ENCODE data around the gene PLA2G4E. TPM values are rescaled to one million over a fixed set of nuclear protein-coding genes. Genes with fewer than 3 reads are reported as not detected.
A peak's percentile ranks its signal among the peaks of the same experiment; 100 is the strongest.

PLA2G4E gene
- polyA plus RNA-seq, 1 donor (not counting 4 experiments of a cell fraction or from before 2014, with no cell fraction given) = 3.5 TPM

DNA sequence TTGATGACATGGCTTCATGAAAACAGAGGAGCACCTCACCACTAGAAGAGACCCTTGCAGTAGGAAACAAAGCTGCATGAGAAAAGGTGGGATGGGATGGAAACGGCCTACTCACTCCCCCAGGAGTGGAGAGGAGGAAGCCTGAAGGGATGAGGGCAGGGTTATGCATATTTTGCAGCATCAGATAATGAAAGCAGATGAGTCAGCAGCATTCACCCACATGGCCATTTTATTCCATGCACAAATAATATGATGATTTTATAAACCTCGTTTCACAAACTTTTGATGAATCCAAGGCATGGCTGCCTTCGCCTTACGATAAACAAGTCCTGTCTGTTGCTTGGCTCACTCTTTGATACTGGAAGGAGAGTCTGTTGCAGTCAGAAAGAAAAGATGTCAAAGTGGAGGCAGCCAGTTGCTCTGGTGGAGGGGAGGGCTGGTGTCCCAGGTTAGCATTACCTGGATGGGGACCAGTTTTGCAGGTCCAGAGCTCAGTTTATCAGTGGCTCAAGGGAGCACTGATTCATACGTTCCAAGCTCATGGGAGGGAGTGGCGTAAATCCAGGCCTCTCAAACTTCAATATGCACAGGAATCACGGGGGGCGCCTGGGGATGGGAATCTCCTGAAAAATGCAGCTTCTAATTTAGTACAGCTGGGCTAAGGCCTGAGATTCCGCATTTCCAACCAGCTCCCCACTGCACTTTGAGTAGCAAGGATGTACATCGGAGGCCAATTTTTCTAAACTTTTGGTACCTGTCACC lies 39.3 kb downstream of the PLA2G4E start:
- H3K9me3 ChIP-seq (ENCODE audit: control insufficient read depth, low read depth, low read length) = no peaks in the 10 kb centered on the region
- H3K4me1 ChIP-seq (ENCODE audit: control insufficient read depth, extremely low read depth, insufficient read depth, low read length) = peaks cover 13% of the 10 kb centered on the region
- H3K4me3 ChIP-seq (ENCODE audit: control insufficient read depth in 2 of 3, extremely low read depth in 1 of 3, insufficient read depth in 2 of 3, low read depth in 1 of 3, low read length in 3 of 3) = no peak overlapping the region
- dilution Hi-C loops (cut with MboI; ENCODE audit: extremely low pct_ligation_motif_present, low sequenced_read_pairs) = no loop called here
- TF ChIP-seq, protein P1, sequence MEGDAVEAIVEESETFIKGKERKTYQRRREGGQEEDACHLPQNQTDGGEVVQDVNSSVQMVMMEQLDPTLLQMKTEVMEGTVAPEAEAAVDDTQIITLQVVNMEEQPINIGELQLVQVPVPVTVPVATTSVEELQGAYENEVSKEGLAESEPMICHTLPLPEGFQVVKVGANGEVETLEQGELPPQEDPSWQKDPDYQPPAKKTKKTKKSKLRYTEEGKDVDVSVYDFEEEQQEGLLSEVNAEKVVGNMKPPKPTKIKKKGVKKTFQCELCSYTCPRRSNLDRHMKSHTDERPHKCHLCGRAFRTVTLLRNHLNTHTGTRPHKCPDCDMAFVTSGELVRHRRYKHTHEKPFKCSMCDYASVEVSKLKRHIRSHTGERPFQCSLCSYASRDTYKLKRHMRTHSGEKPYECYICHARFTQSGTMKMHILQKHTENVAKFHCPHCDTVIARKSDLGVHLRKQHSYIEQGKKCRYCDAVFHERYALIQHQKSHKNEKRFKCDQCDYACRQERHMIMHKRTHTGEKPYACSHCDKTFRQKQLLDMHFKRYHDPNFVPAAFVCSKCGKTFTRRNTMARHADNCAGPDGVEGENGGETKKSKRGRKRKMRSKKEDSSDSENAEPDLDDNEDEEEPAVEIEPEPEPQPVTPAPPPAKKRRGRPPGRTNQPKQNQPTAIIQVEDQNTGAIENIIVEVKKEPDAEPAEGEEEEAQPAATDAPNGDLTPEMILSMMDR (optimal IDR thresholded peaks at IDR 0.05 in 1 of 3, IDR thresholded peaks at IDR 0.05 in 1 of 3, conservative IDR thresholded peaks at IDR 0.05 in 1 of 3; ENCODE audit: extremely low read depth in 1 of 3, insufficient read depth in 2 of 3, low read length in 3 of 3) = no peak
- no peak for TF ChIP-seq EZH2 (IDR thresholded peaks at IDR 0.05; ENCODE audit: low read length)
- H3K9me1 ChIP-seq (ENCODE audit: control insufficient read depth, extremely low read depth, insufficient read depth, low read length) = no peaks in the 10 kb centered on the region
- no peak overlapping the region for H3K27ac ChIP-seq (ENCODE audit: control insufficient read depth, insufficient read depth, low read length)
- no peaks in the 10 kb centered on the region for H3K27me3 ChIP-seq (ENCODE audit: control insufficient read depth, extremely low read depth, insufficient read depth, low read length)
- H3K4me2 ChIP-seq (ENCODE audit: control insufficient read depth, extremely low read depth, insufficient read depth, low read depth, low read length) = no peak overlapping the region
- no peak overlapping the region for H3K9ac ChIP-seq (ENCODE audit: control insufficient read depth, extremely low read depth, insufficient read depth, low read length)
- DNase-seq (ENCODE audit: low read depth, low spot score) (no peak), FAIRE-seq (peak; percentile 9)
- H3K36me3 ChIP-seq (ENCODE audit: control insufficient read depth in 2 of 2, extremely low read depth in 1 of 2, insufficient read depth in 2 of 2, low read length in 2 of 2) = no peaks in the 10 kb centered on the region
- peak overlapping the region; percentile 25 for H2AFZ ChIP-seq (ENCODE audit: control insufficient read depth, low read length)
- H4K20me1 ChIP-seq (ENCODE audit: control insufficient read depth, extremely low read depth, insufficient read depth, low read length) = no peaks in the 10 kb centered on the region
- no peaks in the 10 kb centered on the region for H3K79me2 ChIP-seq (ENCODE audit: control insufficient read depth, insufficient read depth, low read length)

DNA sequence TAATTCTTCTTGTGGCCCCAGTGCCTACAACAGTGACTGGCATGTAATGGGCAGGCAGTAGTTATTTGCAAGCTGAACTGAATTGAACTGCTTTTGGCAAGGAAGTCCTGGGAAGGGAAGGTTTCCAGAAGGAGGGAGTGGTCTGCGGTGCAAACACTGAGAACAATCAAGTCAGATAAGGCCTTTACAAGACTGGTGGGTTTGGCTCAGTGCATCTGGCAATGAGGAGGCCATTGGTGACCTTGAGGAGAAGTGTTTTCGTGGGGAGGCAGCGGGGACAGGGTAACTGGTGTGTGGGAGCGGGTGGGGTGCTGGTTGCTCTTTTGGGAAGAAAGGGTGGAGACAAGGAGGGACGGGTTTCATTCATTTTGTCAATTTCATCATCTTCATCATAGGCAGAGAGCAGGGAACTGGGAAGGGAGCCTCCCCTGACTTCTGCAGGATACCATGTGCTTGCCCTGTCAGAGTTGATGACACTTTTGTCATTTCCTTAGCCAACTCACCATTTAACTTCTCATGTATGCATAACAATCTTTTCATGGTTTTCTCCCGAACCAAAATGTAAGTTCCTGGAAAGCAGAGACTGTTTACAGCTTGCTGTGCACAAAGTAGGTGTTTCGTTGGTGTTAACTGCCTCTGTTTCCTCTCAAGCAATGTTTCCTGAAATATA lies 40.1 kb downstream of the PLA2G4E start:
- Histone ChIP-seq H4K20me1 (ENCODE audit: control insufficient read depth, extremely low read depth, insufficient read depth, low read length) (no peaks in the 10 kb centered on the region), H3K79me2 (ENCODE audit: control insufficient read depth, insufficient read depth, low read length) (no peaks in the 10 kb centered on the region), H3K9me1 (ENCODE audit: control insufficient read depth, extremely low read depth, insufficient read depth, low read length) (no peaks in the 10 kb centered on the region), H3K4me2 (ENCODE audit: control insufficient read depth, extremely low read depth, insufficient read depth, low read depth, low read length) (no peak overlapping the region), H3K9ac (ENCODE audit: control insufficient read depth, extremely low read depth, insufficient read depth, low read length) (no peak overlapping the region), H3K36me3 (ENCODE audit: control insufficient read depth in 2 of 2, extremely low read depth in 1 of 2, insufficient read depth in 2 of 2, low read length in 2 of 2) (no peaks in the 10 kb centered on the region), H2AFZ (ENCODE audit: control insufficient read depth, low read length) (peak overlapping the region; percentile 25), H3K4me3 (ENCODE audit: control insufficient read depth in 2 of 3, extremely low read depth in 1 of 3, insufficient read depth in 2 of 3, low read depth in 1 of 3, low read length in 3 of 3) (no peak overlapping the region), H3K9me3 (ENCODE audit: control insufficient read depth, low read depth, low read length) (no peaks in the 10 kb centered on the region), H3K27ac (ENCODE audit: control insufficient read depth, insufficient read depth, low read length) (no peak overlapping the region), H3K27me3 (ENCODE audit: control insufficient read depth, extremely low read depth, insufficient read depth, low read length) (no peaks in the 10 kb centered on the region), H3K4me1 (ENCODE audit: control insufficient read depth, extremely low read depth, insufficient read depth, low read length) (peaks cover 13% of the 10 kb centered on the region)
- no peak for TF ChIP-seq EZH2 (IDR thresholded peaks at IDR 0.05; ENCODE audit: low read length)
- TF ChIP-seq, protein P1 (optimal IDR thresholded peaks at IDR 0.05 in 1 of 3, IDR thresholded peaks at IDR 0.05 in 1 of 3, conservative IDR thresholded peaks at IDR 0.05 in 1 of 3; ENCODE audit: extremely low read depth in 1 of 3, insufficient read depth in 2 of 3, low read length in 3 of 3) = no peak
- DNase-seq (ENCODE audit: low read depth, low spot score) = no peak
- no peak for FAIRE-seq
- dilution Hi-C loops (cut with MboI; ENCODE audit: extremely low pct_ligation_motif_present, low sequenced_read_pairs) = no loop called here

Data from keratinocyte (primary cell).